Dedifferentiated amniotic fluid mesenchymal stem cell (primary cell): ENCODE data around the gene PHRF1.

Source experiments
- DNase-seq: peaks from one replicate; pipeline ENCODE4 v3.0.0-alpha.2; 2016; ENCODE audit errors: extremely low spot score

PHRF1 gene

GRCh38 chr11:656866-657265, 80.6 kb downstream of the PHRF1 start:
- no peak for DNase-seq

DNA sequence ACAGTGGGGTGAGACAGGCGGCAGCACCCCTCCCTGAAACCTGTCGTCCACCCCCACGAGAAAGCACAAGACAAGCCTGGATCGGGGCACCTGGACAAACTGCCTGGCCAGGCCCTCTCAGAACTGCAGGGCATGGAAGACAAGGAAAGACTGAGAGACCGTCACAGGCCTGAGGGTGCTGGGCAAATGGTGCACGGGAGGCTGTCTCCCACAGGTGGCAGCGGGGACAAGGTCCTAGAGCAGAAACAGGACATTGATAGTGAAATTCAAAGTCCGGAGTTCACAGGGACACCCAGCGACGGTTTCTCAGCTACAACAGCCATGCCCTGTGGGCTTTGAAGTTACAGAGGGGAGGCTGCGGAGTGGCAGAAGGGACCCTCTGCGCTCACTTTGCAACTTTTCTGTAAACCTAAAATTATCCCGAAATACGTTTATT, 81.4 kb downstream of the PHRF1 start:
- DNase-seq = no peak

DNA sequence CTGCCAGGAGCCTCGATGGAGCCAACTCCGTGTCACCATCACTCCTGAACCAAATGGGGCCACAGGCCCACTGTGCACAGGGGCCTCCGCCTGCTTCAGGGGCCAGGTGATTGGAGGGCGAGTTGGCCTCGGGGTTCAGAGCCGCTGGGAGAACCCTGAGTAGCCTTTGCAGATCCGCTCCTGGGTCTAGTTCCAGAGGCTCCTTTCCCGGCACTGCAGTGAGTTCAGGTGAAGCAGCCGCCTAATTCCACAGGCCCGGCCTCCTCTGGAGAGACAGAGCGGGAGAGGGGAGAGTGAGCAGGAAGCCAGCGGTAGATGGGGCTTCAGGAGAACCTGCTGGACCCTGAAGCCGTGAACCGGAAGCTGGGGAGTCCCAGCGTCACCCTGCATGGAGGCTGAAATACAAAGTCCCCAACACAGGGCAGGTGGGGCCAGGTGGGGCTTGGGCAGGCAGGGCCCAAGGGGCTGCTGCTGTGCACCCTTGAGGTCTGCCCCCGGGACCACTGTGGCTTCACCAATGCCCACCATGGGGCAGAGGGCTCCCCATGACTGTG, 83.3 kb downstream of the PHRF1 start:
- DNase-seq = no peak

DNA sequence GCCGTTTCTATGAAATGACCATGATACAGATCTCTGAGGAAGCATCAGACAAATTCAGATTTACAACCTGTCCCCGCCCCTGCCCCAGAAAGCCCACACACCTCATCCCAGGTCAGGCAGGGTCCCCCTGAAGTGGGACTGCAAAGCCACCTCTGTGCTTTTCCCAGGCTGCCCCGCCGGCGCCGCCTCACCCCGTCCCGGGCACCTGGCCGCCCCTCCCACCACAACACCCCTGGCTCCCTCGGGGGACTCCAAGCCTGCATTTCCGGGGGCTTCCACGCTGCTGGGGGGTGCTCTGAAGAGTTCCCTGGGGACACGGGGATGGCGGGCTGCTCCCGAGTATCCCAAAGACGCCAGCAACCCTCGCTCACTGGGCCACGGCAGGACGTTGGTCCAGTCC, 84.0 kb downstream of the PHRF1 start:
- no peak for DNase-seq

- DNase-seq = no peak
Measured at GRCh38 chr11:660681-661444, 84.6 kb downstream of the PHRF1 start.
